Keratinocyte (primary cell): ENCODE results near the gene NOL11. TPM values are rescaled to one million over a fixed set of nuclear protein-coding genes. Genes with fewer than 3 reads are reported as not detected.

Source experiments
- DNase-seq: peaks from one replicate; pipeline ENCODE4 v3.0.0-alpha.2; 2011; ENCODE audit warnings: low read depth, missing footprints, low spot score
- FAIRE-seq: peaks from 2 replicates; lab custom pipeline; 2011; peaks lifted over from hg19 to GRCh38; lab: Jason Lieb, UNC
- H2AFZ ChIP-seq: 2 replicates; pipeline ENCODE4 v1.6.0; 2012; ENCODE audit warnings: low read length, control low read depth, inconsistent platforms; ENCODE audit not compliant: control insufficient read depth
- H3K27ac ChIP-seq: 2 replicates; pipeline ENCODE4 v1.5.1; 2011; ENCODE audit warnings: low read length; ENCODE audit not compliant: control insufficient read depth, insufficient read depth
- H3K27me3 ChIP-seq: 3 replicates; pipeline ENCODE4 v1.6.0; 2011; ENCODE audit warnings: low read length; ENCODE audit not compliant: control insufficient read depth, insufficient read depth; ENCODE audit errors: extremely low read depth
- H3K36me3 ChIP-seq, 2 experiments: 2 replicates in 1 of 2; 3 replicates in 1 of 2; pipeline ENCODE4 v1.5.1; 2011; ENCODE audit warnings: low read length in 2 of 2, mild to moderate bottlenecking in 1 of 2; ENCODE audit not compliant: control insufficient read depth in 2 of 2, insufficient read depth in 2 of 2; ENCODE audit errors: extremely low read depth in 1 of 2
- H3K4me1 ChIP-seq: 3 replicates; pipeline ENCODE4 v1.5.1; 2011; ENCODE audit warnings: low read length; ENCODE audit not compliant: control insufficient read depth, insufficient read depth; ENCODE audit errors: extremely low read depth
- H3K4me2 ChIP-seq: 3 replicates; pipeline ENCODE4 v1.6.0; 2011; ENCODE audit warnings: low read depth, low read length; ENCODE audit not compliant: control insufficient read depth, insufficient read depth; ENCODE audit errors: extremely low read depth
- H3K4me3 ChIP-seq, 3 experiments: fragments of 200-600 bp in 1 of 3; sonication (generic) in 1 of 3; 2 replicates in 2 of 3; 3 replicates in 1 of 3; pipeline ENCODE4 v1.5.1; 2011 to 2016; ENCODE audit warnings: low read length in 3 of 3, mild to moderate bottlenecking in 3 of 3, control low read depth in 2 of 3, inconsistent platforms in 1 of 3, low read depth in 1 of 3, mixed read lengths in 1 of 3, mixed run types in 1 of 3, moderate library complexity in 1 of 3; ENCODE audit not compliant: control insufficient read depth in 2 of 3, insufficient read depth in 2 of 3; ENCODE audit errors: extremely low read depth in 1 of 3
- H3K79me2 ChIP-seq: 2 replicates; pipeline ENCODE4 v1.6.0; 2012; ENCODE audit warnings: low read length; ENCODE audit not compliant: control insufficient read depth, insufficient read depth
- H3K9ac ChIP-seq: 3 replicates; pipeline ENCODE4 v1.6.0; 2011; ENCODE audit warnings: low read length; ENCODE audit not compliant: control insufficient read depth, insufficient read depth; ENCODE audit errors: extremely low read depth
- H3K9me1 ChIP-seq: 3 replicates; pipeline ENCODE4 v1.6.0; 2011; ENCODE audit warnings: low read length; ENCODE audit not compliant: control insufficient read depth, insufficient read depth; ENCODE audit errors: extremely low read depth
- H3K9me3 ChIP-seq: 2 replicates; pipeline ENCODE4 v1.5.1; 2012; ENCODE audit warnings: low read depth, low read length; ENCODE audit not compliant: control insufficient read depth
- H4K20me1 ChIP-seq: 3 replicates; pipeline ENCODE4 v1.6.0; 2011; ENCODE audit warnings: low read length; ENCODE audit not compliant: control insufficient read depth, insufficient read depth; ENCODE audit errors: extremely low read depth
- CTCF ChIP-seq, 3 experiments: IDR thresholded peaks in 1 of 3; conservative IDR thresholded peaks in 1 of 3; optimal IDR thresholded peaks in 1 of 3; 2 replicates in 2 of 3; 3 replicates in 1 of 3; pipeline versions ENCODE3 to v1.5.1; 2011; ENCODE audit warnings: low read length in 3 of 3, mild to moderate bottlenecking in 3 of 3, moderate library complexity in 2 of 3, control low read depth in 1 of 3, inconsistent platforms in 1 of 3; ENCODE audit not compliant: insufficient read depth in 2 of 3; ENCODE audit errors: extremely low read depth in 1 of 3
- EZH2 ChIP-seq: IDR thresholded peaks from one replicate; pipeline ENCODE4 v1.6.1; 2012; ENCODE audit warnings: inconsistent platforms, mild to moderate bottlenecking, low read length, moderate library complexity
- dilution Hi-C: fragments of 300-500 bp; cut with MboI; formaldehyde crosslinking; loops from one replicate; pipeline ENCODE4 v1.7.0; 2020; ENCODE audit warnings: low sequenced_read_pairs; ENCODE audit not compliant: extremely low pct_ligation_motif_present
- polyA plus RNA-seq, 5 experiments: library from polyadenylated mRNA; depleted of rRNA in 3 of 5; stranded (reverse) in 3 of 5; stranded (forward) in 1 of 5; unstranded in 1 of 5; fragments of >200 nt; gene quantifications; 1 replicate in 1 of 5; 2 replicates in 3 of 5; 3 replicates in 1 of 5; pipeline versions ENCODE4 v1.2.1 to v1.2.3, GENCODE V29; 2011 to 2012; ENCODE audit warnings: missing spikeins in 2 of 5, low read depth in 1 of 5, low replicate concordance in 1 of 5

NOL11 gene
- polyA plus RNA-seq, 1 donor (not counting 4 experiments of a cell fraction or from before 2014, with no cell fraction given), result 63.0 TPM

- Histone ChIP-seq H3K4me1 (no peaks in the 10 kb centered on the region), H3K27ac (no peak overlapping the region), H4K20me1 (no peaks in the 10 kb centered on the region), H2AFZ (no peak overlapping the region), H3K36me3 (peaks cover 0 to 2% of the 10 kb centered on the region in 2 experiments), H3K79me2 (no peaks in the 10 kb centered on the region), H3K9ac (no peak overlapping the region), H3K4me2 (no peak overlapping the region), H3K27me3 (no peaks in the 10 kb centered on the region), H3K9me1 (no peaks in the 10 kb centered on the region), H3K4me3 (no peak overlapping the region), H3K9me3 (no peaks in the 10 kb centered on the region)
- dilution Hi-C loops, result no loop called here
- TF ChIP-seq EZH2 (no peak), CTCF (optimal IDR thresholded peaks at IDR 0.05 in 1 of 3, IDR thresholded peaks at IDR 0.05 in 1 of 3, conservative IDR thresholded peaks at IDR 0.05 in 1 of 3; ENCODE audit: extremely low read depth in 1 of 3, insufficient read depth in 2 of 3, low read length in 3 of 3) (no peak)
- no peak for DNase-seq
- FAIRE-seq, result no peak
Observed at GRCh38 chr17:67696853-67697498, 20.8 kb upstream of the NOL11 start.

- Histone ChIP-seq H4K20me1 (no peaks in the 10 kb centered on the region), H3K27me3 (no peaks in the 10 kb centered on the region), H3K79me2 (no peaks in the 10 kb centered on the region), H3K27ac (no peak overlapping the region), H3K4me1 (no peaks in the 10 kb centered on the region), H3K9ac (no peak overlapping the region), H3K4me3 (no peak overlapping the region), H2AFZ (no peak overlapping the region), H3K9me1 (no peaks in the 10 kb centered on the region), H3K9me3 (no peaks in the 10 kb centered on the region), H3K4me2 (no peak overlapping the region), H3K36me3 (no peaks in the 10 kb centered on the region)
- dilution Hi-C loops, result no loop called here
- no peak for FAIRE-seq
- DNase-seq, result no peak
- no peak for TF ChIP-seq CTCF (optimal IDR thresholded peaks at IDR 0.05 in 1 of 3, IDR thresholded peaks at IDR 0.05 in 1 of 3, conservative IDR thresholded peaks at IDR 0.05 in 1 of 3; ENCODE audit: extremely low read depth in 1 of 3, insufficient read depth in 2 of 3, low read length in 3 of 3)
- no peak for TF ChIP-seq EZH2
Observed at GRCh38 chr17:67700037-67700724, 17.6 kb upstream of the NOL11 start.
